Uterus (tissue), 4 donors: Measurements from ENCODE around the gene EPS8L1. TPM values are rescaled to one million over a fixed set of nuclear protein-coding genes. Genes with fewer than 3 reads are reported as not detected.

Source experiments
- DNase-seq, 2 donors: peaks; one replicate each; pipeline ENCODE4 v3.0.0-alpha.2; 2019 to 2020
- H3K27ac ChIP-seq, 2 donors: fragments of 200-600 bp; sonication (generic); 1 replicate in 1 of 2; 2 replicates in 1 of 2; pipeline ENCODE4 v1.5.1; 2016 to 2018
- H3K27me3 ChIP-seq, 2 donors: fragments of 200-600 bp; sonication (generic); one replicate each; pipeline ENCODE4 v1.5.1; 2018 to 2019; ENCODE audit warnings: control low read depth in 1 of 2
- H3K36me3 ChIP-seq, 2 donors: fragments of 200-600 bp; sonication (generic); one replicate each; pipeline ENCODE4 v1.5.1; 2019; ENCODE audit warnings: control low read depth in 1 of 2
- H3K4me1 ChIP-seq, 2 donors: fragments of 200-600 bp; sonication (generic); one replicate each; pipeline ENCODE4 v1.5.1; 2018 to 2019; ENCODE audit warnings: control low read depth in 1 of 2
- H3K4me3 ChIP-seq, 2 donors: fragments of 200-600 bp; sonication (generic); 1 replicate in 1 of 2; 2 replicates in 1 of 2; pipeline ENCODE4 v1.5.1; 2018 to 2019; ENCODE audit warnings: mild to moderate bottlenecking in 1 of 2
- H3K9me3 ChIP-seq, 2 donors: fragments of 200-600 bp; sonication (generic); one replicate each; pipeline ENCODE4 v1.5.1; 2019; ENCODE audit warnings: control low read depth in 1 of 2
- CTCF ChIP-seq, 4 experiments: fragments of 200-600 bp in 2 of 4; fragments of 450-650 bp in 2 of 4; sonication (generic) in 2 of 4; IDR thresholded peaks; one replicate each; pipeline ENCODE4 v1.5.1; 2016 to 2019; ENCODE audit warnings: antibody characterized with exemption in 4 of 4, mild to moderate bottlenecking in 2 of 4, moderate library complexity in 1 of 4
- POLR2A ChIP-seq, 2 donors: fragments of 450-650 bp; IDR thresholded peaks; one replicate each; pipeline ENCODE4 v1.6.1; 2016; ENCODE audit warnings: antibody characterized with exemption in 2 of 2, mild to moderate bottlenecking in 1 of 2, moderate library complexity in 1 of 2
- intact Hi-C: fragments of 100-400 bp; cut with DNase I; formaldehyde crosslinking; loops from one replicate; pipeline ENCODE4 v1.15.1; 2023; ENCODE audit warnings: low total_unique reads
- total RNA-seq, 4 donors: library from RNA; depleted of rRNA in 3 of 4; stranded (reverse); fragments of >200 nt in 3 of 4; gene quantifications; one replicate each; pipeline versions ENCODE4 v1.1.0 to v1.2.4, GENCODE V29; 2014 to 2023
- donor health status: DM: yes; HTN: yes; CAD: no.

Gene EPS8L1
- total RNA-seq, 4 donors from 2014 or later, result 4.2 to 22.4 (median 5.6) TPM; not detected in 1

GRCh38 chr19:55080968-55081769 is 5.5 kb downstream of the EPS8L1 start:
- Histone ChIP-seq H3K4me1 (no peaks in the 10 kb centered on the region), H3K4me3 (peak overlapping the region in 1 of 2 donors; percentile 25), H3K27ac (no peak overlapping the region), H3K27me3 (peaks cover 34 to 36% of the 10 kb centered on the region in 2 donors), H3K36me3 (no peaks in the 10 kb centered on the region), H3K9me3 (no peaks in the 10 kb centered on the region)
- no peak for TF ChIP-seq POLR2A (IDR thresholded peaks at IDR 0.05)
- TF ChIP-seq CTCF (IDR thresholded peaks at IDR 0.05), result no peak
- peak in 1 of 2 donors; percentile 53 for DNase-seq
- intact Hi-C loops, result loop anchor here (10.0 kb wide), 1 partner anchor 1764 kb away; the partner anchor contains the start of genes PEG3 and ZIM2

GRCh38 chr19:55081770-55082019 is 6.0 kb downstream of the EPS8L1 start:
- H3K4me3 ChIP-seq, result no peak overlapping the region
- H3K36me3 ChIP-seq, result no peaks in the 10 kb centered on the region
- no peaks in the 10 kb centered on the region for H3K4me1 ChIP-seq
- no peaks in the 10 kb centered on the region for H3K9me3 ChIP-seq
- no peak overlapping the region for H3K27ac ChIP-seq
- TF ChIP-seq POLR2A (IDR thresholded peaks at IDR 0.05) (no peak), CTCF (IDR thresholded peaks at IDR 0.05) (no peak)
- no peak for DNase-seq
- intact Hi-C loops, result loop anchor here (10.0 kb wide), 1 partner anchor 1763 kb away; the partner anchor contains the start of genes PEG3 and ZIM2
- peaks cover 34 to 36% of the 10 kb centered on the region in 2 donors for H3K27me3 ChIP-seq

- TF ChIP-seq POLR2A (IDR thresholded peaks at IDR 0.05) (no peak), CTCF (IDR thresholded peaks at IDR 0.05) (no peak)
- intact Hi-C loops, result loop anchor here (10.0 kb wide), 1 partner anchor 1763 kb away; the partner anchor contains the start of genes PEG3 and ZIM2
- no peak for DNase-seq
- Histone ChIP-seq H3K4me3 (no peak overlapping the region), H3K4me1 (no peaks in the 10 kb centered on the region), H3K36me3 (no peaks in the 10 kb centered on the region), H3K9me3 (no peaks in the 10 kb centered on the region), H3K27ac (no peak overlapping the region), H3K27me3 (peaks cover 34 to 36% of the 10 kb centered on the region in 2 donors)
Observed at GRCh38 chr19:55082020-55082851, 6.6 kb downstream of the EPS8L1 start.

- TF ChIP-seq POLR2A (IDR thresholded peaks at IDR 0.05) (no peak), CTCF (IDR thresholded peaks at IDR 0.05) (no peak)
- Histone ChIP-seq H3K9me3 (no peaks in the 10 kb centered on the region), H3K36me3 (no peaks in the 10 kb centered on the region), H3K4me1 (peaks cover 0 to 7% of the 10 kb centered on the region in 2 donors), H3K4me3 (no peak overlapping the region), H3K27ac (no peak overlapping the region), H3K27me3 (peaks cover 34 to 36% of the 10 kb centered on the region in 2 donors)
- intact Hi-C loops, result loop anchor here (10.0 kb wide), 1 partner anchor 1762 kb away; the partner anchor contains the start of genes PEG3 and ZIM2
- DNase-seq, result no peak
Observed at GRCh38 chr19:55083004-55083850, 7.6 kb downstream of the EPS8L1 start.
